Left forelimb (tissue), 1 donor: Measurements from ENCODE around the gene GTF3C1.

Experiments
- DNase-seq: peaks from one replicate; pipeline ENCODE4 v3.0.0-alpha.2; 2018; ENCODE audit warnings: low spot score

Gene GTF3C1

DNA sequence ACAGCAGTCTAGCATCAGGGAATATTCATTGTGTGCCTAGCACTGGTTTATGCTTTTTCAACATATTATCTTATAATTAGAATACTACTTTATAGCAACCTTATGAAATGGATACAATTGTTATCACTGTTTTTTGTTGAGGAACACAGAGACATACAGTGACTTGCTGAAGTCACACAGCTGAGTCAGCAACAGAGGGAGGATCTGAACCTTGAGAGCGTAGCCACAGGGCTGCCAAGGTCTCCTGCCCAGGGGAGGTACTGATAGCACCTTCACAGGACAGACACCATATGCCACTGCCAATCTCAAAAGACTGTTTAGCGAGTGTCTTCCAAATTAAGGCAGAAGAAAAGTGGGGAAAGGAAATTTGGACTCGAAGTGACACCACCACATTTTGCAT lies 63.0 kb downstream of the GTF3C1 start:
- no peak for DNase-seq

DNA sequence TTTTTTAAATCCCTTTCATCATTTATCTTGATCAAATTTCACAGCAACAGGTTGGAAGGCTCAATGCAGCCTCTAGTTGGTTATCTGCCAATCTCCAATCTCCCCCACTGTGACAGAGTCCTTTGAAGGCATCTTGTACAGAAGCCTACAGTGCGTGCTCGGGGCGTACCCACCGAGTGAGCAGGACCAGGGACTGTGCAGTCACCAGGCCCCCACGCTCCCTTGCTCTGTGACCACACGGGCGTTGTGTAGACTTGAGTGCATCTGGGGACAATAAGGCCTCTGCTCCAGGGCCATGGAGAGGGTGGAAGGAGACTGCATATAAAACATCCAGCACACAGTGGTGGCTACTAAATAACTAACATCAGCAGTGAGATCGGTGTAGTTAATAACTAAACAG lies 63.4 kb downstream of the GTF3C1 start:
- DNase-seq, result no peak

DNA sequence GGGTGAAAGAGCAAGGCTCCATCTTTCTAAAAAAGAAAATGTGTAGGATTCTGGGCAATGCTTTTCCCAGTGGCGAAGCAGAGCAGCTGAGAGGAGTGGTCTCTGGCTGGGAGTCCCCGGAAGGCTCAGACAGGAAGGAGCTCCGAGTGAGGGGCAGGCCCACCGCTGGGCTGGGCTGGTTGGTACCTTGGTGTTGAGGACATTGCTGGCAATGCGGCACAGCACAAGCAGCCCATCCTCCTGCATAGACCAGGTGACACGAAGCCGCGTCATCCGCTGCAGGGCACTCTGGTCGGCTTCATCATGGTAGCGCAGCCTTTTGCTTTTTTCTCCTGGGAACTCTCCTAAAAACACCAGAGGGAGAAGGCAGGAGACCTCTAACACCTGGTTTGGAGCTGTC lies 63.9 kb downstream of the GTF3C1 start:
- no peak for DNase-seq

DNA sequence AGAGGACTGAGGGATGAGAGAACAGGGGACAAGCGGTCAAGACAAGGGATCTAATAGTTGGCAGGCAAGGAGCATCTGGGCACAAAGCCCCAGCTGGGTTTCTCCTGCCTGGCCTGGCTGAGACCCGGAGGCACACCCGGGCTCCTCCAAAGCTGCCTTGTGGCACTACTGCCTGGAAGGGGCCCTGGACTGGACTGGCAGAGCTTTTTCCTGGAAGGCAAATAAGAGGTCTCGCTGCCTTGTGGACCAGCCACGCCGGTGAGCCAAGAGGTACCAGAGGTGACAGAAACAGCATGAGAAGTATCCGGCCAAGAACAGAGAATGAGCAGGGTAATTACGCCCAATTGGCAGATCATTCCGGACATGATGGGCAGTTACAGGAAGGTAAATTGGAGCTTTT lies 64.6 kb downstream of the GTF3C1 start:
- no peak for DNase-seq

DNA sequence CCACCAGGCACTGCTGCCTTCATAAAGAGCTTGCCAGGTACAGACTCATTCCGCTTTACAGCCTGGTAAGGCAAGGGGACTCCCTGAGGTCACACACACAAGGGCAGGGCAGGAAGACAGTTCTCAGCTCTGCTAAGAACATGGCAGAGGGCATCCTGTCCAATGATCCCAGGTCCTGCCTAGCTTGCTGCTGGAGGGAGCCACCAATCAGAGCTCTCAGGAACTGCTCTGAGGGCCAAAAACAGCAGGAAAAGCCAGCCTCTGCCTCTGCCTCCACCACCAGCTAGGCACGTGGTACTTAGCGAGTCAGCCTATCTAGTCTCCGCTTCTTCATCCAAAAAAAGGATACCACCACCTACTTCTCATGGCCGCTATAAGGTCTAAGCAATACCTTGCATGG lies 66.1 kb downstream of the GTF3C1 start:
- DNase-seq, result no peak

DNA sequence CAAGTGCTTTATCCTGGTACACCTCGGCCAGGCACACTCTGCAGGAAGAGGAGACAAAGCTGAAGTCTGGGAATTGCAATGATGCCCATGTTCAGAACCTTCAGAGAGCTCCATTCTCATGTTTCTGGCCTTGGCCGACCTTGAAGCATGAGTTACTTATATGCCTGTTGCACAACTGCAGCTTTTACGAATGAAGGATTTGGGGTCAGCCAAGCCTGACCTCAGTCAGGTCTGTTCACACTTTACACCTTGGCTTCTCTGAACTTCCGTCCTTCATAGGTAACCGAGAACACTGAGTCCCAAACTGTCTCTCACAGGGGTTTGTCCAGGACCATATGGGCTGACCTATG lies 66.7 kb downstream of the GTF3C1 start:
- no peak for DNase-seq

DNA sequence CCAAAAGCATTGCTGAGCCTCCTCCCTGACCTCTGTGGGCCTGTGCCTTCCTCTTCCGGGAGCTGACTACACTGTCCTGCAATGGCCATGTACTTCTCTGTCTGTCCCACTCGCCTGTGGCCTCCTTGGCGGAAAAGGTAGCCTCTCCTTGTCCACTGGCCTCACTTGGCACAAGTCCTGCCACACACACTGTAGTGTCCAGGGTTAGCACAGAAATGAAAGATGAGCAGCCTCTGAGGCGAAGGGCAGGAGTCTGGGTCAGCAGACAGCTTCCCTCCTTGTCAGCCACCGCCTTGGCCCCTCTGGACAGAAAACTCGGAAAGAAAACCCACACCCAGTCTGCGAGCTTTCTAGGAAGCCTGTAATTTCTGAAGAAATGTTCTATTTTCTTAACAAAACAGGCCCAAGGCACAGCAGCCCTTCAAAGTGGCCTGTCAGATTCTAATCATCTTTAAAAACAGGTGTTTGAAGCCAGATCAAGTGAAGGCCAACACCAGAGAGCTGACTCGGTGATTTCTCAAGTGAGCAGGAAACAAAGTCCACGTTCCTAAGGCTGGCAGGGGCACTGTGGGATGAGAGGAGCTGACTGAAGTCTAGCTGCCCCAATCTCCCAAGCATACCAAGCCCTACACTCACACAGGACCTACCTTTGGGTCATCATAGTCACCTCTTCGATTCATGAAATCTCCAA lies 67.2 kb downstream of the GTF3C1 start:
- no peak for DNase-seq

DNA sequence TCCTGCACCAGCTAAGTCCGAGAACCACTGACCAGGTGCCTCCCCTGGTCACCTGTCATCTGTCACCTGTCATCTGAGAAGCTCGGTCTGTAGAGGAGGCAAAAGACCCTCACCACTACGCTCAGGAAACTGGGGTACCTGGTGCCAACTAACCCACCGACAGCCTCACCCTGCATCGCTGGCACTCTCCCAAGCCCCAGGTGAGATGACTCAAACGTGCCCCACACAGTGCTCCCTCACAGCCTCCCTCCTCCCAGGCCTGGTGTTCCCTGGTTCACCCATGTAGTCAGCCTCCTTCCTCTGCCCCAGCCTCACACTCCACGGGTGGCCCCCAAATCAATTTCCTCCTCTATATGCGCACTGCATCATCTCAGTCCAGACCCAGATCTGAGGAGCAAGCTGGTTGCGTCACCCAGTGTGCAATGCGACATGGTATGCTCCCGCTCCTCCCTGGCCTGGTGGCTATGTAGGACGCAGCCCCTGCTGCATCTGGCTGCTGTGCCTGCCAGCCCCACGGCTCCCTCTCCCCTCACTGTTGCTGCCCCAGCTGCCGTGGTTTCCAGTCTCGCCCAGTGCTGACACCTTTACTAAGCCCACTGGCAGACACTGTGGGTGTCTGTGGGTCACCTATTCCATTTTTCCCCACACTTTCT lies 68.3 kb downstream of the GTF3C1 start:
- DNase-seq, result no peak

DNA sequence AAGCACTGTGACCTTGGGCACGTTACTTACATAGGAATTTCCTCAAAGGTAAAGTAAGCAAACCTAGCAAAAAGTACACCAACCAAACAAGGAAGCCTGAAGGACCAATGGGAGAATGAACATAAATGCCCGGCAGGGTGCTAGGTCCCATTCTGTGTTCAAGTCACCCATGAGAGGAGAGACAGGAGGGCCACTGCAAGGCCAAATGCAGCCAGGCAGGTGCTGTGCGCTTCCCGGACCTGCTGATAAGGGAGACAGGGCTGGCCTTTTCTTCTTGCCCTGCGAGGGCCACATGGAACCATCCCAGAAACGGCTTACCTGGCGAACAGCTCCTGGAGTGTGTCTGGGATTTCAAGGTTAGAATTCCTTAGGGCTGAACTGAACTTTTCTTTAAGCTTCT lies 69.0 kb downstream of the GTF3C1 start:
- no peak for DNase-seq

DNA sequence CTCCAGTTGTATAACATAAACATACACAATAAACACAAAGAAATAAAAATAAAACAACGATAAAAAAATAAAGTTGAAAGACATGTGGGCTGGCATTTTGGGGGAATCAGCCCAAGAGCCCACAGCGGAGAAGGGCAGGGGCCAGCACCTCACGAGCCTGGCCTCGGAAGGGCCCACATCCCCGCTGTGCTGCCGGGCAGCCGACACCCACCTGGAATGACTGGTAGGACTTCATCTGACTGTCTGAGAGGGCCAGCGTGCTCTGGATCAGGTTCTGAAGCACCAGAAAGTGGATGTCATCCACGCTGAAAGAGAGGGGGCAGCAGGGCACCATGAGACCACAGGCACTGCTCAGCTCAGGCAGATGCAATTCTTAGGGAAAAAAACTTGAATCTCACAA lies 73.5 kb downstream of the GTF3C1 start:
- no peak for DNase-seq

DNA sequence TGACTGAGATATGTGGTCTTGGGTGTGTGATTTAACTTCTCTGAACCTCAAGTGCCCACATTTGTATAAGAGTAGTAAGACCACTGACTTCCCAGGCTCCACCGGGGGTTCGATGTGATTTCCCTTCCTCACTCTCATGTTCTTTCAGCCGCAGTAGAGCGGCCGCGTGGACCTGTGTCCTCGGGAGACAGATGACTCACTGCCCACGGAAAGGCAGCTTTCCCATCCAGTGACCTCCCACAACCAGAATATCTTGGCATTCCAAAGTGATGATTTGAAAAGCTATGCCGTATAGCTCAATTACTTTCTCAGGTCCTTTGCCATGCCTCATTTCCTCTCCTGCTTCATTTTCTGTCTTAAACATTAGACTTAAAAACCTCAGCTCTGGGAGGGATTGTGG lies 74.2 kb downstream of the GTF3C1 start:
- no peak for DNase-seq

DNA sequence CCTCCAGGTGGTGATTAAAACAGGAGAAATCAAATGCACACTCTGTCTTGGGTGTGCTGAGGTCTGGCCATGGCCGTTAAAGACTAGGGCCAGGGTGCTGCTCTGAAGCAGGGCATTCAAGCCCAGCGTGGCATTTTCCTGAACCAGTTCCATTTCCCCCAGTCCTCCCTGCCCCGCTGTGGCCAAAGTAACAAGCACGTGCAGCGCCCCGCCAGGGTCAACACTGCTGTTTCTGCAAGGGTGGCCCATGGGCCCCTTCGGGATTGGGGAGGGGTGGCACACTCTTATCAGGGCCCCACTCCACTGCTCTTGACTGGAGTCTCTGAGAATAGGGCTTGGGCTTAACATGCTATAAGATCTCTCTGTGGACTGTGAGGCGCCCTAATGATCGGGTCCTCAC lies 74.8 kb downstream of the GTF3C1 start:
- no peak for DNase-seq

DNA sequence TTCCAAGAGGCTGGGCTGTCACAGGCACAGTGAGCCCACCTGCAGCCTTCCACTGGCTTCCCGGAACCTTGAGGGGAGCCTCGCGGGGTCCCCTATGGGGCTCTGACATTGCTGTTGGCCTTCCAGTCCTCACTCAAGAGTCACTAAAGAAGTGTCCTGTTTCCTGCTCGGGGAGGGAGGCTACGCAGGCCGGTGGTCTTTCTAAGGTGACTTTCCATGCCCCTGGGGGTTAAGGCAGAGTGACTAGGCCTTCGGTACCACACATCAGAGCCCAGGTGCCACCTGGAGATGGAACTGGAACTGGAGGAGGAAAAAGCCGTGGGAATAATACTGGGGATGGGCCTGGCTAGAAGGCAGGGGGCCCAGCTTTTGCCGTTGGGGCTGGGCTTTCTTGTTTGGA lies 75.7 kb downstream of the GTF3C1 start:
- no peak for DNase-seq

DNA sequence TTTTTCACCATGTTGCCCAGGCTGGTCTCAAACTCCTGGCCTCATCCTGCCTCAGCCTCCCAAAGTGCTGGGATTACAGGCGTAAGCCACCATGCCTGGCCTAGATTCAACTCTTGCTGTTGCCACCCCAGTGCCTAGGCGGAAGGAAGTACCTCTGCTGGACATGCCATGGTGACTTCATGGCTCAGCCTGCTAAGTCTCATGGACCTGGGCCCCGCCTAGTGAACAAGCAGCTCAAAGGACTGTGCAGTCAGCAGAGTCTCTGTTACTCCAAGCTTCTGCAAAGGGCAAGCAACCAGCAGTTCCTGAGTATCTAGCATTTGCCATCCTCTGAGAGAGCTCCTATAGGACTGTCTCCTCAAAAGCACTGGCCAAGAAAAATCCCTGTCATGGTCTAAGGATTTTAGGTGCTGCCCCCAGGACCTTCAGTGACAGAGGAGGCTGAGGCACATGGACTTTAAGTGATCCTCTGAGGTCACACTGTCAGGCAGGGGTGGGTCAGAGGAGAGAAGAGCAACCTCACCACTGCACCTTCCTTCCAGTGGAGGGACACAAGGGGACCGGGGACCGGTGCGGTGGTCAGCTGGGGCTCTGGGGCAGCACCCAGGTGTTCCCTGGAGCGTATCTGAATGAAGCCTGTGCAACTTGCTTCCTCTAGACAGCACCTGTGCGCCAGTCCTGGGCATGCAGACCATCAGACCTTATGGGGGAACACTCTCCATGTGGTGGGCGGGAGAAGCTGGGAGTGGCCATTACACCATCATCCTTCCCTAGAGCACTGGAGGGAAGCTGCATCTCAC lies 76.4 kb downstream of the GTF3C1 start:
- DNase-seq, result no peak

DNA sequence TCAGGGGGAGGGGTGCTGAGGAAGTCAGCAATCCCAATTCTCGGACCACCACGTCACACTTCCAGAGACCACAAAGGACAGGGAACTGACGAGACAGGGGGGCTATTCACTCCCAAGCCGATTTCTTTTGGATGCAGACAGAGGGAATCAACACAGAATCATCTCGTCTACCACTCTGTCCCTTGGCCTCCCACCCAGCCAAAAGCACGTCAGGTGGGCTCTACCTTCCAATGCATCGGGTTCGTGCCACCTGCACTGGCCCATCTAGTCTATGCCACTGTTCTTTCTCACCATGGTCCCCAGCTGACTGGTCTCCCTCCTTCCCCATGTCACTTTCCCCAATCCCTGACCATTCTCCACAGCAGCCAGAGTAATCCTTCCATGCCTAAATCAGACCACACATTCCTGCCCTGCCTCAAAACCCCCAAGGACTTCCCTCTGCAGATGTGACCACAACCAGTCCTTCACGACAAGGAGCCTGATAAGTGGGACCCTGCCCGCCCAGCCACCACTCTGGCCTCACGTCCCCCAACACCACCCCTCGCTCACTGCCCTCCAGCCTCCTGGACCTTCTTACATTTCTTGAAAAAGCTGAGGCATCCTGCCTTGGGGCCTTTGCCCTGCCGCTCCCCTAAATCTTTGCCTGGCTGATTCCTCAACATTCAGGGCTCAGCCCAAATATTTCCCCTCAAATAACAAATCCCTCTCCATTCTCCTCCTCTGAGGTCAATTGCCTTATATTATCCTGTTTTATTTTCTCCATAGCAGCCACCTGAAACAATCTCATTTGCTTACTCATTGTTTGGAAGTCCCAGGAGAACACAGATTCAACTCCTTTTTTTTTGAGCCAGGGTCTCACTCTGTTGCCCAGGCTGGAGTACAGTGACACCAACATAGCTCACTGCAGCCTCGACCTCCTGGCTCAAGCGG lies 77.4 kb downstream of the GTF3C1 start:
- DNase-seq, result no peak

DNA sequence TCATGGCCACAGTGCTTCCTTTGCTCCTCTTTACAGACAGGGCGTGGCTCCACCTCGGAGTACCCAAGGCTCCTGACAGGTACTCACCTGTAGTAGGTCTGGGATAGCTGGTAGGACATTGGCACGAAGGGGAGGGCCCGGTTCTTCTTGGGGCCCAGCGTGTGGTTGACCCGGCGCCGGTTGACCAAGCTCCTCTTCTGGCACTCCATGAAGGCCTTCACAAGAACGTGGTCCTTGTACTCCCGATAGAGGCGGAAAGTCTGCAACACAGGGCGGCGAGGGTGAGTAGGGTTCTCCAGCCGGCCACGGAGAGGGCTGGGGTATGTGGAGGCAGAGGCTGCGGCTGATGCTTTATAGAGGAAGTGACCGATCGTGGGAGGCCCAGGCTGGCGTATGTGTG lies 78.1 kb downstream of the GTF3C1 start:
- no peak for DNase-seq

DNA sequence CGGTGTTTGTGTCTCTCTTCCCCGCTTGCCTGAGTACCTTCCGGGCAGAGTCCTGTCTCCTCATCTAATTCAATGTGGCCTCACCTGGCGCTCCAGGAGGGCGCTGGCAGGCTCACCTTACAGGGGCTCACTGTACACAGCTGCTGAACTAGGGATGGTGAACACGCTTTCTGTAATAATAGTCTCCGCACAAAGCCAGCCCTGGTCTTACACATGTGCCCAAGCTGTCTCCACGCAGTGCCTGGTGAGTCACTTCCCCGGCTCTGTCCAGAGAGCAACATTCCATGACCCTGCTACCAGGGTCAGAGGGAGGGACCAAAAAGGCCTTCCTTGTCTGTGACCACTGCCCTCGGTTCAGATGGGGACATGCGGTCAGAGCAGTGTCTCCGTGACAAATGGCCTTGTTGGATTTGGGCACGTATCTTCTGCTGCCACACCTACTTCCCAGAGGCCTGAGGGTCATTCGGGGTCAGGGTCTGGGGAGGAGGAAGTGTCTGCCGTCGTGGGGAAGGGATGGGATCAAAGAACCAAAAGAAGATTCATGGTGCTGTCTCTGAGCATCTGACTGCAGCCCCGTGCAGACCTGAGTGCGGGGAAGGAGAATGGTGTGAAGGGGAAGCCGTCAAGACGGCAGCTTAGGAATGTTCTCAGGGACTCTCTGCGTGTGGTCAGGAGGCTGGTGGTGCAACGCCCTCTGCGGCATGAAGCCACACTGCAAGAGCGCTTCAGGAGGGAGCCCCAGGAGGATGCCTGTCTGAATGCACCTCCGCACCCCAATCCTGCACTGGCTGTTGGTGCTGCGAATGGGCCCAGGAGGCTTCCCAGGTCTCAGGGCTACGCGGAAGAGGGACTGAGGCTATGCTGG lies 78.9 kb downstream of the GTF3C1 start:
- no peak for DNase-seq

DNA sequence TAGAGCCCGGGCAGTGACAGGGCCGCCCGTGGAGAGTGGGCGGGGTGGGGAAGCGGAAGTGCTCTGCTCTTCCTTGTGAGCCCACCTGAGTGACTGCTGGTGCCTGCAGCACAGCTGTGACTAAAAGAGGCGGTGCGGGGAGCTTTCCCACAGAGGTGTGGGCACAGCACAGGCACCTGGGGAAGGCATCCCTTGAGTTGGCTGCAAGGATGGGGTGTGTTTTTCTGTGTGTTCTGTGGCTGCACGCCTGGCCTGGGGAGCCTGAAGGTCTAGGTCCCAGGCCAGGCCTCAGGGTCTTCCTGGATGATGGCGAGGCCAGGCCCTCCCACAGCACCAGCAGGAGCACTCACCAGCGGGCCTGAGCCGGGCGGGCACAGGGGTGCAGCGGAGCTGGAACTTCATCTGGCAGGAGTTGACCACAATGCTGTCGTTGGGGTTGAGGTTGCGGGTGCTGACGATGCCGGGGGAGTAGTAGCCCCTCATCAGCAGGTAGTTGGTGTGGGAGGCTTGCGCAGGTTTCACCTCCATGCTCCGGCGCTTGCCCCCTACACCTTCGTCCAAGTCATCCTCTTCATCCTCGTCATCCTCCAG lies 80.7 kb downstream of the GTF3C1 start:
- DNase-seq, result no peak

DNA sequence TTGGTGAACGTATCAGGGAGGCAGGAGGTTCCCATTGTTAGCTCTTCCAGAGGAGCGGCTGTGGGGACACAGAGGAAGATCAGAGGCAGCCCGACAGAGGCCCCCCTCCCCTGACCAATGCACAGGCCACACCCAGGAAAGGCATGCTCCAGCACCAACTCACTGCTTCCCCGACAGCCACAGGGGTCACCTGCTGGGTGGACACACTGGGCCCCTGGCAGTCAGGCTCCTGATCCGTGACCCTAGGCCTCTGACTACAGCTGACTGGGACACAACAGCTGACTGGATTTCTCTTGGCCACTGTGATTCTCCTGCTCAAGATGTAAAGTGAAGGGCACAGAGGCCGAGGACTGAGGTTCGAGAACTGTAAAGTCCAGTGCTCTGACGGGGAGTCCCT lies 84.2 kb downstream of the GTF3C1 start:
- no peak for DNase-seq

DNA sequence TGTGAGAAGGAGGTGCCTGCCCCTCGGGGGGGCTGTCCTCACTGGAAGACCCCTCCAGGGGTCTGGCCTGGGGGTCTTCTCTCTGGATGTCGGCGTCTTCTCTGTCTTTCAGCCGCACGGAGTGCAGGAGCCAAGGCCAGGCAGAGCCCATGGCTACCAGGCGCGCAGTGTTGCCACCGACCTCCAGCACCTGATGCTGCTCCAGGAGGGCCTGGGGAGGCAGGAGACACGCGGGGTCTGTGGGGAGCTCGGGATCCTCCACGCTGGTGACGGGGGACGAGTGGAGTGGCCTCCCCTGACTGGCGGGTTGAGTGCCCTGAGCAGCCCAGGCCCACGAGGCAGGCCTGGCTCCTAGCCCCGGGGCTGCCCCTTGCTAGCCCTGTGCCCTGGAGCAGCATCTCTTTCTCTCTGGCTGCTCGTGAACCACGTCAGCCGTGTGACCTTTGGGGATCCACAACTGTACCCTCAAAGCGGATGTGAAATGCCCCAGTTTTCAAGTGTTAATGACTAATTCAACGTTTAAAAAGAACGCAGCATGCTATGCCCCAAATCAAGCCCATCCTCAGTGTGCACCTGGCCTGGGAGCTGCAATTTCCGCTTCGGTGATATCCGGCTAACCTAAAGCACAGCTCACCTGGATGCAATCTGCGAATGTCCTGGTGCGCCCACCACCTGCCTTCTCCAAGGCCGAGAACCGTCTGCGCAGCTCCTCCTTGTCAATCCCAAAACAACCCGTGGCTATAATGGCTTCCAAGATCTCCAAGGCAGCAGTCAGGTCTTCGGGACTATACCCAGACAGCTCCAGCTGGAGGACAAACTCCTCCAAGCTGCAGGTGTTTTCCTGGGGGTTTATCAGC lies 84.9 kb downstream of the GTF3C1 start:
- no peak for DNase-seq
